ENCODE measurements around the gene CD68.
A peak's percentile ranks its signal among the peaks of the same experiment; 100 is the strongest.

Gene CD68

DNA sequence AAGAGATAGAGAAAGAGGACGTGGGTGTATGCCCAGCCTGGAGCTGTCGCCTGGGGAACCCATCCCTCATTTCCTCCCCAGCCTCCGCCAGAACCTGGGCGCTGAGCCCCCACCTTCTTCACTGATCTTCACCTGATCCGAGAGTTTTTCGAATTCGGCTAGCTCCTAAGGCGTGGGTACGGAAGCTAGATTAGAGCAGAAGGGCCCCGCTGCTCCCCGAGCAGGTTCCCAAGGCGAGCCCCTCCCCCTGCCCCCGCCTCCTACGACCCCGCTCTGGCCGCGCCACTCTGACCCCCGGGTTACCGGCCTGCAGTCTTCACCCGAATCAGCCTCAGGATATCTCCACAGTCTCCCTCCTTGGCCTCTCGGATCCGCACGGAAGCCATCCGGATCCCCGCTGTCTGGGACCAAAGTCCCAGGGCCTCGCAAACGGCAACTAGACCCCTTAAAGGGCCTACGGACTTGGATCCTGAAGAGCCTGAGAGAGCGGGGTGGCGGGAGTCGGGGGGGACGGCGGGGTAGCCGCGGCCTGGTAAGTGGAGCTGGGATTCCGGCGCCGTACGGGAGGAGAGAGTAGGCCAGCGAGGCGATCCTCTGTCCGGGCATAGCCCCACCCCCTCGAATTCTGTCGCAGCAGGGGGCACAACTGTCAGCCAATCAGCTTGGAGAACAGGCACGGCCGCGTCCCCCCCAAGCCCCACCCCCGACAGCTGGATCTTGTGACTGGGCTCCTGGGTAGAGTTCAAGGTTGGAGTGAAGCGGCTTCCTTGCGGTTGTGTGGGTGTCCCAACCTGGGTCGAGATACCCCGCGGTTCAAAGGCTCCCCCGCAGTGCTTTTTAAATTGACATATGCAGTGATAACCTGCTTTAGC is 48.0 kb downstream of the CD68 start, which contains the start of gene SAT2:
SAT2 (minus strand) TSS at position 572 of the 872 bp plus-strand sequence; CDS start at position 386, 186 bp downstream.
- H3K27ac ChIP-seq = peak within 1 kb of the TSS; percentile 46
- no peaks in the 10 kb centered on the region for H3K27me3 ChIP-seq (replicated peaks)
- H3K4me3 ChIP-seq (ENCODE audit: low read depth, low read length) = peak within 1 kb of the TSS; percentile 82
- peak; percentile 93 for DNase-seq
- H3K36me3 ChIP-seq (replicated peaks) = no peaks in the 10 kb centered on the region
- no peak for TF ChIP-seq CTCF (IDR thresholded peaks at IDR 0.05; ENCODE audit: low read depth, low read length, missing control alignments)
- in situ Hi-C loops (cut with HindIII; ENCODE audit: low pct_ligation_motif_present, low sequenced_read_pairs) = no loop called here

GRCh38 chr17:7629939-7630571 is 50.6 kb downstream of the CD68 start, which contains the start of gene SHBG:
Gene SHBG (plus strand): TSS chr17:7630135. CDS start chr17:7630173, 38 bp downstream.
- Histone ChIP-seq H3K27ac (no peak within 1 kb of the TSS), H3K27me3 (replicated peaks) (no peaks in the 10 kb centered on the region), H3K36me3 (replicated peaks) (no peaks in the 10 kb centered on the region), H3K4me3 (ENCODE audit: low read depth, low read length) (no peak within 1 kb of the TSS)
- in situ Hi-C loops (cut with HindIII; ENCODE audit: low pct_ligation_motif_present, low sequenced_read_pairs) = no loop called here
- no peak for DNase-seq
- TF ChIP-seq CTCF (IDR thresholded peaks at IDR 0.05; ENCODE audit: low read depth, low read length, missing control alignments) = no peak
